Measurements from ENCODE around the gene SULT1A1. TPM values are rescaled to one million over a fixed set of nuclear protein-coding genes. Genes with fewer than 3 reads are reported as not detected.

Gene SULT1A1
- total and polyA plus RNA-seq, 2 of the 13 experiments (the other 11 are each of a cell fraction or from before 2014, with no cell fraction given) = 114 to 147 TPM

DNA sequence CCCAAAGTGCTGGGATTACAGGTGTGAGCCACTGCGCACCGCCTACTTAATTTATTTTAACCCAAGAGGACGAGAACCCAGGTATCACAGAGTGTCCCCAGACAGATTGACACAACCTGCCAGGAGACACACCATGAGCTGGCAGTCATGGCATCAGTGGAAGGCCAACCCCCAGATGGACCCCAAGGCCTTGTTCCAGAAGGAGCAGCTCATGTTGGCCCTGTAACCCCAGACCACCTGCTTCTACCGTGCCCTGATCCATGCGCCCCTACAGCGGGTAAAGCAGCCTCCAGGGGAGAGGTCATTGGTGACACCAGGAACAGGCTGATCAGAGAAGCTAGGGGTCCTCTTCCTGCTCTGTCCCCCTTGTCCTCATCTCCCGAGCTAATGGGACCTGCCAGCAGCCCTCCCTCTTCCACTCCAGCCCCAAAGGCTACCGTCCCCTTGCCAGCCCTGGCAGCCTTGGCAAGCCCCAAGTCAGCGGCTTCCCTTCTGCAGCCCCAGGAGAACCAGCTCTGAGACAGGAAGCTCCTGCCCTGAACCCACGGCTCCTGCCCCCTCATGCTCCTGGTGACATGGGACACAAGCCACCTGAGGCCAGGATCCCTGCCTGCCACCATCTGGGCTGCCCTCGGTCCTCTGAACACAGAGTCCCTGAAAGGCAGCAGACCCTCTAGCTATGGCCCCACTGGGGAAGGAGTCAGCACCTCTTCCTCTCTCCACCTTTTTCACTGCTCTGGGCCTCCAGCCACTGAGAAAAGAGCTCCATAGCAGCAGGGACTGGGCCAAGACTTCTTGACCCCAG, 6.3 kb downstream of the SULT1A1 start (continued):
- TF ChIP-seq ZNF768 (CRISPR knock-in tag; IDR thresholded peaks at IDR 0.05) = peak; percentile 36; the same call in 1 of the 2 replicates
- 0 out of 2 replicates have a peak, but pooled peaks have one; percentile 9 for TF ChIP-seq CBX5 (CRISPR knock-in tag; IDR thresholded peaks at IDR 0.05; ENCODE audit: borderline replicate concordance)
- no peak for TF ChIP-seq U2AF2 (IDR thresholded peaks at IDR 0.05; ENCODE audit: low read depth, low read length)
- TF ChIP-seq, protein P1, sequence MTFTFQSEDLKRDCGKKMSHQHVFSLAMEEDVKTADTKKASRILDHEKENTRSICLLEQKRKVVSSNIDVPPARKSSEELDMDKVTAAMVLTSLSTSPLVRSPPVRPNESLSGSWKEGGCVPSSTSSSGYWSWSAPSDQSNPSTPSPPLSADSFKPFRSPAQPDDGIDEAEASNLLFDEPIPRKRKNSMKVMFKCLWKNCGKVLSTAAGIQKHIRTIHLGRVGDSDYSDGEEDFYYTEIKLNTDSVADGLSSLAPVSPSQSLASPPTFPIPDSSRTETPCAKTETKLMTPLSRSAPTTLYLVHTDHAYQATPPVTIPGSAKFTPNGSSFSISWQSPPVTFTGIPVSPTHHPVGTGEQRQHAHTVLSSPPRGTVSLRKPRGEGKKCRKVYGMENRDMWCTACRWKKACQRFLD (CRISPR knock-in tag; IDR thresholded peaks at IDR 0.05; ENCODE audit: borderline replicate concordance) = no peak
- TF ChIP-seq KDM2A (CRISPR knock-in tag; IDR thresholded peaks at IDR 0.05; ENCODE audit: borderline replicate concordance, low read depth) = peak; percentile 34; the same call in 1 of the 2 replicates
- TF ChIP-seq POLR2A (IDR thresholded peaks at IDR 0.05; ENCODE audit: insufficient read depth in 1 of 2, low read depth in 2 of 2, low read length in 2 of 2) = 0 out of 4 replicates have a peak, but pooled peaks of 1 of the 2 experiments have one; percentile 42
- TF ChIP-seq, protein P2, sequence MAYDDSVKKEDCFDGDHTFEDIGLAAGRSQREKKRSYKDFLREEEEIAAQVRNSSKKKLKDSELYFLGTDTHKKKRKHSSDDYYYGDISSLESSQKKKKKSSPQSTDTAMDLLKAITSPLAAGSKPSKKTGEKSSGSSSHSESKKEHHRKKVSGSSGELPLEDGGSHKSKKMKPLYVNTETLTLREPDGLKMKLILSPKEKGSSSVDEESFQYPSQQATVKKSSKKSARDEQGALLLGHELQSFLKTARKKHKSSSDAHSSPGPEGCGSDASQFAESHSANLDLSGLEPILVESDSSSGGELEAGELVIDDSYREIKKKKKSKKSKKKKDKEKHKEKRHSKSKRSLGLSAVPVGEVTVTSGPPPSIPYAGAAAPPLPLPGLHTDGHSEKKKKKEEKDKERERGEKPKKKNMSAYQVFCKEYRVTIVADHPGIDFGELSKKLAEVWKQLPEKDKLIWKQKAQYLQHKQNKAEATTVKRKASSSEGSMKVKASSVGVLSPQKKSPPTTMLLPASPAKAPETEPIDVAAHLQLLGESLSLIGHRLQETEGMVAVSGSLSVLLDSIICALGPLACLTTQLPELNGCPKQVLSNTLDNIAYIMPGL (CRISPR knock-in tag; IDR thresholded peaks at IDR 0.05; ENCODE audit: borderline replicate concordance in 1 of 2, low read depth in 1 of 2) = no peak
- peak; percentile 70; the same call in 1 of the 2 replicates for TF ChIP-seq HES4 (CRISPR knock-in tag; IDR thresholded peaks at IDR 0.05; ENCODE audit: borderline replicate concordance)
- TF ChIP-seq SNRNP70 (IDR thresholded peaks at IDR 0.05; ENCODE audit: low read depth, low read length) = no peak
- TF ChIP-seq ZNF354B (CRISPR knock-in tag; IDR thresholded peaks at IDR 0.05) = 0 out of 2 replicates have a peak, but pooled peaks have one; percentile 17
- no peak for TF ChIP-seq TBX3 (IDR thresholded peaks at IDR 0.05; ENCODE audit: borderline replicate concordance)
- peak; percentile 22 for TF ChIP-seq PHF5A (CRISPR knock-in tag; IDR thresholded peaks at IDR 0.05; ENCODE audit: low read depth, unreplicated experiment)
- TF ChIP-seq SSRP1 (CRISPR knock-in tag; IDR thresholded peaks at IDR 0.05) = peak; percentile 70; the same call in 1 of the 2 replicates
- TF ChIP-seq, protein P3, sequence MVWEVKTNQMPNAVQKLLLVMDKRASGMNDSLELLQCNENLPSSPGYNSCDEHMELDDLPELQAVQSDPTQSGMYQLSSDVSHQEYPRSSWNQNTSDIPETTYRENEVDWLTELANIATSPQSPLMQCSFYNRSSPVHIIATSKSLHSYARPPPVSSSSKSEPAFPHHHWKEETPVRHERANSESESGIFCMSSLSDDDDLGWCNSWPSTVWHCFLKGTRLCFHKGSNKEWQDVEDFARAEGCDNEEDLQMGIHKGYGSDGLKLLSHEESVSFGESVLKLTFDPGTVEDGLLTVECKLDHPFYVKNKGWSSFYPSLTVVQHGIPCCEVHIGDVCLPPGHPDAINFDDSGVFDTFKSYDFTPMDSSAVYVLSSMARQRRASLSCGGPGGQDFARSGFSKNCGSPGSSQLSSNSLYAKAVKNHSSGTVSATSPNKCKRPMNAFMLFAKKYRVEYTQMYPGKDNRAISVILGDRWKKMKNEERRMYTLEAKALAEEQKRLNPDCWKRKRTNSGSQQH (CRISPR knock-in tag; IDR thresholded peaks at IDR 0.05; ENCODE audit: low read depth) = no peak
- no peak for TF ChIP-seq ZNF777 (CRISPR knock-in tag; IDR thresholded peaks at IDR 0.05)
- TF ChIP-seq ZNF260 (CRISPR knock-in tag; IDR thresholded peaks at IDR 0.05; ENCODE audit: borderline replicate concordance, low read depth) = no peak
- TF ChIP-seq CREM (IDR thresholded peaks at IDR 0.05) = no peak
- no peak for TF ChIP-seq CREM (CRISPR knock-in tag; IDR thresholded peaks at IDR 0.05)
